DND-41 (cell line): ENCODE results near the gene FARP2.

ENCODE experiments used
- EZH2 ChIP-seq: IDR thresholded peaks from 3 replicates; pipeline ENCODE4 v1.6.1; 2012; ENCODE audit warnings: borderline replicate concordance, low read depth, mild to moderate bottlenecking, moderate library complexity, low read length, inconsistent platforms; ENCODE audit not compliant: severe bottlenecking
- TF ChIP-seq, protein P1 (sequence below): IDR thresholded peaks from 2 replicates; pipeline ENCODE4 v1.5.1; 2012; ENCODE audit warnings: borderline replicate concordance, low read length, moderate library complexity, mild to moderate bottlenecking; ENCODE audit not compliant: poor library complexity, severe bottlenecking; ENCODE audit errors: extremely low read depth

DNA sequence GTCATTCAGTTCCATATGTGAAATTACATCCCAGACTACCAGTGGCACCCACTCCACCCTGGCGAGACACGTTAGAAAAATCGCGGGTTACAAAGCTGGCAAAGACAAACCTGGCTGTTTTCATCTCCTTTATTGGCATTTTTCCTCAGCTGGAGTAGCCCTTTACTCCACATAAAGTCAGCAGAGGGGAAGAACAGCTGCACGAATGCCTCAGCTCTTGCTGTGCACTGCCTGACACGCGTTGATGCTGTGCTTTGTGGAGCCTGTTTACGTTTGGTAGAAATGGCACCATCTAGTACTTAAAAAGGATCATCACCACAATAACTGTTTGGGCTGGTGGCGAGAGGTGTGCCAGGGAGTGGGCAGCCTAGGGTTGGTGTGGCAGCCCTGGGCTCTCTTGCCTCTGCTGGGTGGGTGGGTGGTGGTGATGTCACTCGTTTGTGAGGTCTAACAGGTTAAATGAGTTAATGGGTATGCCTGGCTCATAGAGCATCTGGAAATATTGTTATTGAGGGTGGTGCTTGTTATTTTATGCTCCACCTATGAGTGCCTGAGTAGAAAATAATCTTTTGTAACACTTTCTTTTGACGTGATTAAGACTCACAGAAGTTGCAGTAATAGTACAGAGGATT, 16.4 kb downstream of the FARP2 start:
- TF ChIP-seq, protein P1, sequence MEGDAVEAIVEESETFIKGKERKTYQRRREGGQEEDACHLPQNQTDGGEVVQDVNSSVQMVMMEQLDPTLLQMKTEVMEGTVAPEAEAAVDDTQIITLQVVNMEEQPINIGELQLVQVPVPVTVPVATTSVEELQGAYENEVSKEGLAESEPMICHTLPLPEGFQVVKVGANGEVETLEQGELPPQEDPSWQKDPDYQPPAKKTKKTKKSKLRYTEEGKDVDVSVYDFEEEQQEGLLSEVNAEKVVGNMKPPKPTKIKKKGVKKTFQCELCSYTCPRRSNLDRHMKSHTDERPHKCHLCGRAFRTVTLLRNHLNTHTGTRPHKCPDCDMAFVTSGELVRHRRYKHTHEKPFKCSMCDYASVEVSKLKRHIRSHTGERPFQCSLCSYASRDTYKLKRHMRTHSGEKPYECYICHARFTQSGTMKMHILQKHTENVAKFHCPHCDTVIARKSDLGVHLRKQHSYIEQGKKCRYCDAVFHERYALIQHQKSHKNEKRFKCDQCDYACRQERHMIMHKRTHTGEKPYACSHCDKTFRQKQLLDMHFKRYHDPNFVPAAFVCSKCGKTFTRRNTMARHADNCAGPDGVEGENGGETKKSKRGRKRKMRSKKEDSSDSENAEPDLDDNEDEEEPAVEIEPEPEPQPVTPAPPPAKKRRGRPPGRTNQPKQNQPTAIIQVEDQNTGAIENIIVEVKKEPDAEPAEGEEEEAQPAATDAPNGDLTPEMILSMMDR = no peak
- TF ChIP-seq EZH2 = no peak
